OCI-LY1 (cell line): ENCODE data around the gene POLE.

Experiments
- EZH2 ChIP-seq: fragments of 200-600 bp; sonication (generic), shearing (Covaris generic); IDR thresholded peaks from 2 replicates; pipeline ENCODE4 v1.8.0; 2017; ENCODE audit warnings: borderline replicate concordance, mixed run types, mild to moderate bottlenecking, antibody characterized with exemption, low read length, moderate library complexity, mixed read lengths
- TF ChIP-seq, protein P1 (sequence below): fragments of 200-600 bp; sonication (generic), shearing (Covaris generic); IDR thresholded peaks from 2 replicates; pipeline ENCODE4 v1.5.1; 2017; ENCODE audit warnings: mild to moderate bottlenecking, antibody characterized with exemption, low read length, moderate library complexity, mixed read lengths

DNA sequence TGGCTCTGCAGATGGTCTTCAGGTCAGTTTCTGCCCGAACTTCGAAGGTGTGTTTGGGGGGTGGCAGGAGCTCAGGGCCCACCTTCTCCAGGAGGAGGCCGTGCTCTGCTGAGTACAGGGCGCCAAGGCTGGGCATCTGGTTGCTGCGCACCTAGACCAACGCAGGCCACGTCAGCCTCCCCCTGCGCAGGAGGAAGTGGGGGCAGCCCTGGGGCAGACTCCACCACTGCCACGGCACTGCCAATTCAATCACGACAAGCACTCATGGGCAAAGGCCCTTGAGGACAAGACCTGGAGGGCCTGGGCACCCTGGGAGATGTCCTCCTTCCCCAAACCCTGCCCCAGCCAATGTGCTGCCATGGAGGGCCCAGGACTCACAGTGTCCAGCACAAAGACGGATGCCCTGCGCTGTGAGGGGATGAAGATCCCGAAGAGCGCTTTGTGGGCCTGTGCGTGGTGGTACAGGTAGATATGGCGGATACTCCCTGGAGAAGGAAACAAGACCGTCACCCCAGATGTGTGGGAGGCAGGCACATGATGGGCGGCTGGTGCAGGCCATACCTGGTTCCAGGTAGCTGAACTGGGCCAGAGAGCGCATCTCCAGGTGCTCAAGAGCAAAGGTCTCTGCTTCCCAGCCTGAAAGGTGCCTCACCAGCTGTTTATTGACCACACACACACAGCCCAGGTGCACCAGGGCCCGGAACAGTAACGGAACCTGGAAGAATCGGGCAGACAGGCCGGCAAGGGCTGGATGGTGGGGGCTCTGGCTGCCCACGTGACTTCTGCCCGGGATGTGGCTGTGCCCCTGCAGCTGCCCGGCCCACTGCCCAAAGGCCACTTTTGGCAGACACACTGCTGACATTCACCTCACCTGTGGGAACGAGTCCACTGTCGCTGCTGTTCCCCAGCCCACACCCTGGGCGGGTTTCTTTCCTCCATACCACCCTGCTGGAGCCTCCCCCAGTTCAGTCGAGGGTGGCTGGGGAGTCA, 44.0 kb downstream of the POLE start:
- TF ChIP-seq, protein P1, sequence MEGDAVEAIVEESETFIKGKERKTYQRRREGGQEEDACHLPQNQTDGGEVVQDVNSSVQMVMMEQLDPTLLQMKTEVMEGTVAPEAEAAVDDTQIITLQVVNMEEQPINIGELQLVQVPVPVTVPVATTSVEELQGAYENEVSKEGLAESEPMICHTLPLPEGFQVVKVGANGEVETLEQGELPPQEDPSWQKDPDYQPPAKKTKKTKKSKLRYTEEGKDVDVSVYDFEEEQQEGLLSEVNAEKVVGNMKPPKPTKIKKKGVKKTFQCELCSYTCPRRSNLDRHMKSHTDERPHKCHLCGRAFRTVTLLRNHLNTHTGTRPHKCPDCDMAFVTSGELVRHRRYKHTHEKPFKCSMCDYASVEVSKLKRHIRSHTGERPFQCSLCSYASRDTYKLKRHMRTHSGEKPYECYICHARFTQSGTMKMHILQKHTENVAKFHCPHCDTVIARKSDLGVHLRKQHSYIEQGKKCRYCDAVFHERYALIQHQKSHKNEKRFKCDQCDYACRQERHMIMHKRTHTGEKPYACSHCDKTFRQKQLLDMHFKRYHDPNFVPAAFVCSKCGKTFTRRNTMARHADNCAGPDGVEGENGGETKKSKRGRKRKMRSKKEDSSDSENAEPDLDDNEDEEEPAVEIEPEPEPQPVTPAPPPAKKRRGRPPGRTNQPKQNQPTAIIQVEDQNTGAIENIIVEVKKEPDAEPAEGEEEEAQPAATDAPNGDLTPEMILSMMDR: no peak
- TF ChIP-seq EZH2: no peak
